Measurements from ENCODE around the gene PRKN.

Gene PRKN

DNA sequence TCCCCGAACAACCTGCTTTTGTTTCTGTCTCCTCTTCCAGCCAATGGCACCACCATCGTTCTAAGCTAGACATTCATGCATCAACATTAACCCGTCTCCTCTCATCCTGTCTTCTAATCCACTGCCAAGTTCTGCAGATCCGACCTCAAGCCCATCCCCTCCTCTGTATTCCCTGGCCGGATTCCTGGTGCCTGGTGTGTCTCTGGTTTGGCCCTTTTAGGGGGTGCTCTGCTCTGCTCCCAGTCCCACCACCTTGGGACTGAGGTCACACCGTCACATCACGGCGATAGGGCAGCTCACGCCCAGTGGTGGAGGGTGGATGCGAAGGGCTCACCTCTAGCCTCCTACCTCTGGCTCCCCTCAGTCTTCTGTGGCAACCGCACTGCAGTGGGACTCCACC is 1351.2 kb downstream of the PRKN start:
- no peak for DNase-seq (ENCODE audit: low spot score)

DNA sequence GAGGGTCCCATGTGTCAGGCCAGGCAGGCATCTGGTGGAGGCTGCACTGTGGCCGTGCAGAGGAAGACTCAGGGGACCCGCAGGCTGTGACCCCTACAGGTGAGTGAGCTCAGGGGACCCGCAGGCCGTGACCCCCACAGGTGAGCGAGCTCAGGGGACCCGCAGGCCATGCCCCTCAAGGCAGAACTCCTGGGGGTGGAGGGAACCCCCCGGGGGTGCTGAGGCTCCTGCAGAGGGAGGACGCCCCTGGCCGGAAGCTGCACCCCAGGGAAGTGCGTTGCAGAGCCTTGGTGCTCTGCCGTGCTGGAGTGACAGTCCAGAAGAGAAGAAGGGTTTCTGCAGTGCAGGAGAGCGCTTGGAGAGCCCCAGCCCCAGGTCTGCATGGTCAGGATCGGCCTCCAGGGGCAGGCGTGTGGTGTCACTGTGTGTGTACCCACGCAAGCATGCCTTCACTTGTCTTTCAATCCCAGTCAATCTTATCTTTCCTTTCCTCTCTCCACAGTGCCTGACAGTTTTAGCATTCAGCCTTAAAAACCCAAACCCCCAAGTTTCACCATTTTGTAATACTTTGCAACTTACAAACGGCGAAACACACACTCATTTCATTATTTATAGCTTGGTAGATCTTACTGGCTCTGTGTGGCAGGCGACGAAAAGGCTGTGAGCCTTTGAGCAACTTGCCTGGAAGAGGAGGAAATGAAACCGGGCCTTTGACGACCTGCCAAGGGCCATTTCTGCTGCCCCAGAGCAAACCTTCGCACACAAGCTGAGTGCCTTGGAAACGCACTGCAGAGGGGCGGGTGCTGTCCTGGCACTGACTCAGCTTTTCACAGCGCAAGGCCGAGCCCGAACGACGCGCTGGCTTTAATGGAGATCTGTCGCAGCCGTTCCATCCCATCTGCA is 1352.3 kb downstream of the PRKN start:
- DNase-seq (ENCODE audit: low spot score), result no peak

- peak; percentile 34 for DNase-seq (ENCODE audit: low spot score)
Measured at GRCh38 chr6:161373905-161374451, 1353.6 kb downstream of the PRKN start.

GRCh38 chr6:161372422-161372793 is 1355.2 kb downstream of the PRKN start:
- no peak for DNase-seq (ENCODE audit: low spot score)

- peak; percentile 68 for DNase-seq (ENCODE audit: low spot score)
Measured at GRCh38 chr6:161370880-161371279, 1356.7 kb downstream of the PRKN start.

DNA sequence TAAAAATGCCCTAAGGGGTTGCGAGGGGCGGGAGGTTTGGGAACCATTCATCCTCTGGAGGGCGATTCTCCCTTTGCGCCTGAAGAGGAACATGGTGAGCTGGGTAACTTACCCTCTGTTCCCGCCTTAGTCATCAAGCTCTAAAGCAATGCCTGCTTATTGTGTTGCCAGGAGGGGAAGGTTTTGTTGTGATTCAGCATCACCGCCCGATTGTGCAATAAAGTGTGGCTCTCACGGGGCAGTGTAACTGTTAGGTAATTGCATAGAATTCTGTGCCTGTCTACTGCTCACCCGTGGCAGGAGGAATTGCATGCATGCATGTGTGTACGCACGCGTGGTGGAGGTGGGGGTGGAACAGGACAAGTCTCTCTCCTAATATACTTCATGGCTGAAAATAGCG is 1358.2 kb downstream of the PRKN start:
- no peak for DNase-seq (ENCODE audit: low spot score)

- no peak for DNase-seq (ENCODE audit: low spot score)
Measured at GRCh38 chr6:161368514-161368913, 1359.1 kb downstream of the PRKN start.

- DNase-seq (ENCODE audit: low spot score), result no peak
Measured at GRCh38 chr6:161367472-161367871, 1360.1 kb downstream of the PRKN start.

DNA sequence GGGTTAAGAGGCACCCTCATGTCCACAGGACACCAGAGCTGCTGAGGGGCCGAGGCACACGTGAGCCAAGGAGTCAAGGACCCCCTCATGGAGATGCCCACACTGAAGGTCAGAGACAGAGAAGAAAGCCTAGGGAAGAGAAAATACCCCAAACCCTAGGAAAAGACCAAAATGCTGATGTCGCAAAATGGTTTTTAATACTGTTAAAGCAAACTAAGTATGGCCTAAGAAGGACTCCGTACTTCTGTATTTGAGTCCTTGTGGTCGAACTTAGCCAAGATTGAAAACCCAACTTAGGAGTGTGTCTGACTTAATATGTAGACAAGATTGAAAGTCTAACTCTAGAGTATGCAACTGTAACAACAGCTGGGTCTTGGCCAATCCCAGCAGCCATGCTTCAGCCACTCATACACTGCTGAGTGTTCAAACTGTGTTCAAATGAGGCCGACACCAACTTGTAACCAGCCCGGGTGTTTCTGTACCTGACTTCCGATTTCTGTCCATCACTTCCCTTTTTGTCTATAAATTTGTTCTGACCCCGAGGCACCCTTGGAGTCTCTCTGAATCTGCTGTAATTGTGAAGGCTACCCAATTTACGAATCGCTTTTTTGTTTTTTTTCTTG is 1361.2 kb downstream of the PRKN start:
- no peak for DNase-seq (ENCODE audit: low spot score)

DNA sequence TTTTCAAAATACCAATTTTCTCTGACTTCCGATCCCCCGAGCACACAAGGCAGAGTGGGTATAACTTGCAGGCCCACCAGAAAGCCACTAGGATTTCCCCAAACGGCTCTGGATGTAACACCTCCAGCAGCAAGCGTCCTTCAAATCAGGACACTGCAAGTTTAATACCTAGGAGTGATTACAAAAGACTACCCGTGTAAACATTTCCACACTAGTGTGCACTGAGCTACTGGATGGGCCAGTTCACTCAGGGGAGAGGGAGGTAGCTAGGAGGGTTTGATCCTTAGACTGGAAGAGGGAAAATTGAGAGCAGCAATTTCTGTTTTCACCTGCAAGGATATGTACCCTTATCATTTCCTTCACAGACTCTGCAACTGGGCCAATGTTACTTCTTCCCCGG is 1361.9 kb downstream of the PRKN start:
- no peak for DNase-seq (ENCODE audit: low spot score)

- DNase-seq (ENCODE audit: low spot score), result no peak
Measured at GRCh38 chr6:161363286-161363685, 1364.3 kb downstream of the PRKN start.

DNA sequence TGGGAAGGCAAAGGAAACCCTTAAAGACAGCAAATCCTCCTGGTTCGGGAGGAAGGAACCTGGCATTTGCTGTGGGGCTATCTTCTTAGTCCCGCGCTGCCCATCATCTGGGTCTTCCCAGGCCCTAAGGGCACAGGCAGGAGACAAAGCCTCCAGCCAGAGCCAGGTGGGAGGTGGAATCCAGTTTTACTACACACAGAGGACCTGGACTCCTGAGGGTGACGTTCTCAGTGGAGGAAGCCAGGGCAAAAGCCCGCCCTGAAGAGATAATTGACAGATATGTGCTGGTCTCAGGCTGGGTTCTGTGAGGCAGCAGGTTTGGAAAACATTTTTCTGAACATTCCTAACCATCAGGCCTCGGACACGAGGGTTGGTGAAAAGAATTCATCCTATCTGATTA is 1365.3 kb downstream of the PRKN start:
- no peak for DNase-seq (ENCODE audit: low spot score)

DNA sequence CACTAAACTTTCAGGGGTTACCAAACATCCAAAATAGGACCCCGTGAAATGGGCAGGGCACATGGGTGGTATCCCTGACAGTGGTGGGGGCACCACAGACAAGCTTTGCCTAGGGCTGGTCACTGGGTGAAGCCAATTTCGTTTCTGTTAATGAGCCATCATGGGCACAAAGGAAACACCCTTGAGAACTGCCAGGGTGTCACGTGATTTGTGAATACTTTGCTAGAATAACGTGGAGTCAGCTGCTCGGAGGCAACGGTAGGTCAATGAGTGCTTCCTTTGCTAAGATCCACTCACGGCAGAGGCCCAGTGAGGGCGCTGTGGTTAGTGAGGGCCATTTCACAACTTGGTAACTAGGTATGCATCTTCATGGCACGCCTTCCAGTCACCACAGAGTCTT is 1366.0 kb downstream of the PRKN start:
- no peak for DNase-seq (ENCODE audit: low spot score)

- DNase-seq (ENCODE audit: low spot score), result no peak
Measured at GRCh38 chr6:161360520-161360919, 1367.0 kb downstream of the PRKN start.

- no peak for DNase-seq (ENCODE audit: low spot score)
Measured at GRCh38 chr6:161359618-161359945, 1368.0 kb downstream of the PRKN start.

DNA sequence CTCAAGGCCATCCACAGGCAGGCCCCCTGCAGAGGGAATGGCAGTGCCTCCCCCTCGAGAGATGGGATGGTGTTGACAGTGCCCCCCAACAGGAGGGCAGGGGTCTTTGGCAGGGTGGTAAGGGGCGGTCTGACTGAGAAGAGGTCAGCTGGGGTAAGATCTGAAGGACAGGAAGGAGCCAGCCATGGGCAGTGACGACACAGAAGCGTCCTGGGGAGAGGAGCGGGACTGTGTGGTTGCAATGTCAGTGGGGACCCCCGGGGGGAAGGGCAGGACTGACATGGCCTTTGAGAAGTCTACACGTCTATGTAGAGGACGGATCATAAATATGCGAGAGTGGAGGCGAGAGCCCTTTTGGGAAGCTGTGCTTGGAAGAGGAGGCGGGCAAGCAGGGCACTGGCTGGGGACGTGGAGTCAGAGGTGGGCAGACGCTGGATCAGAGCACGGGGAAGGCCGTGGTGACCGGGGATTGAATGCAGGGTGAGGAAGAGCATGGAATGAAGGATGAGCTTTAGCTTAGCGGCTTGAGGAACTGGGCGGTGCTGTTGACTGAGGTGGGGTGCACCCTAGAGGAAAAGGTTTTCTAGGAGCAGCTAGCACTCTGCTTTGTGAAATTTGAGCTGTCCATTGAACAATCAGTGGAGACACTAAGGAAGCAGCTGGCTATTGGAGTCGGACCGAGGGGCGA is 1371.3 kb downstream of the PRKN start:
- DNase-seq (ENCODE audit: low spot score), result no peak

DNA sequence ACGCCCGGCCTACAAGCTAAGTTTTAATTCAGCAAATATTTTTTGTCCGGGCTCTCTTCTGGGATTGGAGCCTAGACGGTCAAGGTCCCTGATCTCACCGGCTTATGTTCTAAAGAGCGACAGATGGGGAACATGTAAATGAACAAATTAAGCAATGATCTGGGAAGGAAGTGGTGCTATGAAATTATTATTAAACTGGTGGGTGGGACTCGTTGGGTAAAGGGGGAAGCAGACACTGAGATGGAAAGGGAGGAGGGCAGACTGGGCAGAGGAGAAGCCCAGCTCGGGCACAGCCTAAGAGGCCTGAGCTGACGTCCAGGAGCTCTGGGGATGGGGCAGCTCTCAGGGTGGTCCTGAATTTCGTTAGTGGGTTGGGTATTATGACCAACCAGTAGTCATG is 1371.9 kb downstream of the PRKN start:
- no peak for DNase-seq (ENCODE audit: low spot score)

GRCh38 chr6:161354956-161355355 is 1372.6 kb downstream of the PRKN start:
- DNase-seq (ENCODE audit: low spot score), result no peak

- DNase-seq (ENCODE audit: low spot score), result no peak
Measured at GRCh38 chr6:161354276-161354840, 1373.2 kb downstream of the PRKN start.

DNA sequence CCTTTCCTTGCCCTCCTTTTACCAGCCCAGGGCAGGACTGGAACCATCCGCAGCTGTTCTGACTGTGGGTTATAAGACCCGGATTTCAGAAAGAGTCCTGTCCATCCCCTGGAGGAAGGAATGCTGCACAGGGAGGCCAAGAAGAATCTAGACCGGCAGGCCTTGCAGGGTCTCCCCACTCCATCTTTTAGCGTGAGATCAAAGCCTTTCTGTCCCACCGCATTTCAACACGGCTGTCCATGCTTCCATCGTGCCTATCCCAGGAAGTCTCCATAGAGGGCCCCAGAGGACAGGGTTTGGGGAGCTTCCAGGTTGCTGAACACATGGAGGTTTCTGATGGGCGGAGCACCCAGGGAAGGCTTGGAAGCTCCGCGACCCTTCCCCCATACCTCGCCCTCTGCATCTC is 1374.4 kb downstream of the PRKN start:
- DNase-seq (ENCODE audit: low spot score), result no peak

DNA sequence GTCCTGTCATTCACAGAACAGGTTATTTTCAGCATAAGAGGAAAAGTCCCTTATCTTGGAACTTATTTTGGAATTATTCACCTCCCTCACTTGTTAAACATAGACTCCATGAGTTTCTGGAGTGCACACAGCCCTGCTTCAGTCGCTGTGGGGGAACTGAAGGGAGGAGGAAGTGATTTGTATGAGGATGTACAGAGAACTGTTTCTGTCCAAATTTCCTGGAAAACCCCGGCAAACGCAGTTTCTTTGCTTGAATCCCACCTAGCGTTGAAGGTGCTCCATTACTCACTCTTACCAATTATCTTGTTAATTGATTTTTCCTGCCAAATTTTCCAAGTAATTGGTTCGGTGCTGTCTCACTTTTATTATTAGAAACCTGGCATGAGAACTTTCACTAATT is 1375.7 kb downstream of the PRKN start:
- no peak for DNase-seq (ENCODE audit: low spot score)

- DNase-seq (ENCODE audit: low spot score), result no peak
Measured at GRCh38 chr6:161349886-161350285, 1377.7 kb downstream of the PRKN start.

DNA sequence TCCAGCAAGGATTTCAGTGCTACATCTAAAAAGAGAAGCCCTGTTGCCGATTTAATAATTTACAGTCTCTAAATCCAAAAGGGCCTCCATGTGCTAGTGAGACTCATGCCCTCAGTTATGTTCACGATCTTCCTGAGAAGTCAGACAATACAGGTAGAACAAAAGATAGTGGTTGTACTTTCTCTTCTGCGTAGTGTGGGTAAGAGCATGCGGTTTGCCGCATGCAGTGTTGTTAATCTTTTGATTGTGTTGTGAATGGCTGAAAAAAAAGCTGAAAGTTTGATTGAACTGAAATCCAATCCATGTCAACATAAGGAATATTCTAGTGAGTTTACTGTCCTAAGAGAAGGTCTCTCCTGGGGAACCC is 1379.0 kb downstream of the PRKN start:
- DNase-seq (ENCODE audit: low spot score), result no peak

Data from CD4-positive, alpha-beta T cell treated with Interleukin-6 at 100 ng/mL for 8 hours (primary cell).